ENCODE results near the gene ALDH1L2. TPM values are rescaled to one million over a fixed set of nuclear protein-coding genes. Genes with fewer than 3 reads are reported as not detected.
A peak's percentile ranks its signal among the peaks of the same experiment; 100 is the strongest.

The ALDH1L2 gene
- polyA plus RNA-seq, 2 of the 4 experiments (the other 2 are of a cell fraction), result 2.4 to 28.1 TPM

DNA sequence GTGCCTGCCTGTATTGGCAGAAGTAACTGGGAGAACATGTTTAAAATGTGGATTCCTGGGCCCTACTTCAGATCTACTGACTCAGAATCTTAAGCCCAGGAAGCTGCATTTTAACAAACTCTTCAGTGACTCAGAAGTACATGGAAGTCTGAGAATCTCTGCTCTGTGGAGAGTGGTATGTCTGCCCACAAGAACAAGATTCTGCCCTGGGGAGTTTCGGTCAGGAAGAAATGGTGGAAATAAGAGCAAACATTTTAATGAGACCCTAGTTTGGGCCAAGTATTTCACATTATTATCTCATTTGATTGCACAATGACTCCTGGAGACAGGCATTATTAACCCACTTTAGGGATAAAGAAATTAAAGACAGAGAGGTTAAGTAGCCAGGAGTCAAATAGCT is 8.2 kb downstream of the ALDH1L2 start:
- FAIRE-seq, result no peak
- WGBS (ENCODE audit: missing lambda C conversion rate), result 94% methylated on average over 1 of the region's 1 CpG
- Histone ChIP-seq H3K4me3 (no peak overlapping the region), H3K4me1 (no peaks in the 10 kb centered on the region; the same call in 2 of the 3 replicates), H3K27ac (no peak overlapping the region), H3K4me2 (no peak overlapping the region), H3K9me3 (no peaks in the 10 kb centered on the region)
- no peak for ATAC-seq
- ChIA-PET POLR2A (interaction anchor here (0.7 kb wide), 1 partner anchor 34 kb away, joined by 4 read pairs; no protein-coding TSS in a partner anchor), CTCF (no interaction called here)
- no peak for DNase-seq (ENCODE audit: low read depth in 1 of 2, low spot score in 1 of 2)
- TF ChIP-seq, protein P1, sequence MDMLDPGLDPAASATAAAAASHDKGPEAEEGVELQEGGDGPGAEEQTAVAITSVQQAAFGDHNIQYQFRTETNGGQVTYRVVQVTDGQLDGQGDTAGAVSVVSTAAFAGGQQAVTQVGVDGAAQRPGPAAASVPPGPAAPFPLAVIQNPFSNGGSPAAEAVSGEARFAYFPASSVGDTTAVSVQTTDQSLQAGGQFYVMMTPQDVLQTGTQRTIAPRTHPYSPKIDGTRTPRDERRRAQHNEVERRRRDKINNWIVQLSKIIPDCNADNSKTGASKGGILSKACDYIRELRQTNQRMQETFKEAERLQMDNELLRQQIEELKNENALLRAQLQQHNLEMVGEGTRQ (IDR thresholded peaks at IDR 0.05), result no peak
- TF ChIP-seq RCOR1 (IDR thresholded peaks at IDR 0.05; ENCODE audit: low read depth, low read length), result no peak
- TF ChIP-seq SMC3 (IDR thresholded peaks at IDR 0.05), result no peak
- TF ChIP-seq MYC (IDR thresholded peaks at IDR 0.05; ENCODE audit: borderline replicate concordance, low read length), result no peak
- 0 out of 4 replicates have a peak, but pooled peaks of 1 of the 2 experiments have one; percentile 7 for TF ChIP-seq CEBPB (IDR thresholded peaks at IDR 0.05)
- TF ChIP-seq, protein P2, sequence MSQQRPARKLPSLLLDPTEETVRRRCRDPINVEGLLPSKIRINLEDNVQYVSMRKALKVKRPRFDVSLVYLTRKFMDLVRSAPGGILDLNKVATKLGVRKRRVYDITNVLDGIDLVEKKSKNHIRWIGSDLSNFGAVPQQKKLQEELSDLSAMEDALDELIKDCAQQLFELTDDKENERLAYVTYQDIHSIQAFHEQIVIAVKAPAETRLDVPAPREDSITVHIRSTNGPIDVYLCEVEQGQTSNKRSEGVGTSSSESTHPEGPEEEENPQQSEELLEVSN (IDR thresholded peaks at IDR 0.05; ENCODE audit: borderline replicate concordance, low read depth), result no peak
- TF ChIP-seq KDM5A (IDR thresholded peaks at IDR 0.05), result no peak
- TF ChIP-seq POLR2A (IDR thresholded peaks at IDR 0.05; ENCODE audit: low read length), result no peak

DNA sequence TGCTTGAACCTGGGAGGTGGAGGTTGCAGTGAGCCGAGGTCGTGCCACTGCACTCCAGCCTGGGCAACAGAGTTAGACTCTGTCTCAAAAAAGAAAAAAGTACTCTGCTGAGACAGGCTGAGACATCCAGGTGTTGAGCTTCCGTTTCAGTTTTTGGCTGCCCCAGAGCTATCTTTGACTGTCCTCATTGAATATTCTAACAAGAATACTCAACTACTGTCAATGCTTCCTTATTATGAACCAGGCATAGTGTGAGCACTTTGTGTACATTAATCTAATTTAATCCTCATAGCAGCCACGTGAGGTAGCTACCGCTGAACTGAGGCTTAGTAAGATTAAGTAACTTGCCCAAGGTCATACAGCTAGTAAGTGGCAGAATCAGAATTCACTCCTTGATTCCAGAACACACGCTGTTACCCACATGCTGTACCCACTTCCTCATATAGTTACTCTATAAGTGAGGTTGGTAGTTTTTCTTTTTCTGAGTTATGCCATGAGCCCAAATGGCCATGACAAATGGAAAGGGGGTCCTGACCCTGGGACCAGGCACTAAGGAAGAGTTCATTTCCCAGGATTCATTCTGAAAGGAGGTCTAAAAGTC is 11.3 kb downstream of the ALDH1L2 start:
- 89% methylated on average over 6 of the region's 6 CpGs for WGBS (ENCODE audit: missing lambda C conversion rate)
- ATAC-seq (no peak), DNase-seq (ENCODE audit: low read depth in 1 of 2, low spot score in 1 of 2) (no peak), FAIRE-seq (no peak)
- Histone ChIP-seq H3K9me3 (no peaks in the 10 kb centered on the region), H3K27ac (no peak overlapping the region), H3K4me2 (no peak overlapping the region), H3K4me1 (no peaks in the 10 kb centered on the region), H3K4me3 (no peak overlapping the region)
- ChIA-PET CTCF (interaction anchor here (1.3 to 1.7 kb wide), 3 partner anchors 8 to 691 kb away, joined by 3 to 6 read pairs (median 4); no protein-coding TSS in a partner anchor), POLR2A (no interaction called here)
- TF ChIP-seq NR3C1 (IDR thresholded peaks at IDR 0.05) (no peak), CEBPB (IDR thresholded peaks at IDR 0.05) (no peak), EHMT2 (IDR thresholded peaks at IDR 0.05; ENCODE audit: low read depth) (no peak), MAZ (IDR thresholded peaks at IDR 0.05; ENCODE audit: borderline replicate concordance, low read depth, low read length) (no peak), ZC3H11A (IDR thresholded peaks at IDR 0.05) (no peak), MAFK (IDR thresholded peaks at IDR 0.05; ENCODE audit: partially characterized antibody) (no peak), TFCP2L1 (CRISPR knock-in tag; IDR thresholded peaks at IDR 0.05) (no peak), RCOR1 (IDR thresholded peaks at IDR 0.05; ENCODE audit: low read depth, low read length) (no peak), FOSL2 (IDR thresholded peaks at IDR 0.05) (no peak), FOSL2 (CRISPR knock-in tag; IDR thresholded peaks at IDR 0.05) (no peak)
- TF ChIP-seq, protein P3, sequence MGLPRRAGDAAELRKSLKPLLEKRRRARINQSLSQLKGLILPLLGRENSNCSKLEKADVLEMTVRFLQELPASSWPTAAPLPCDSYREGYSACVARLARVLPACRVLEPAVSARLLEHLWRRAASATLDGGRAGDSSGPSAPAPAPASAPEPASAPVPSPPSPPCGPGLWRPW (IDR thresholded peaks at IDR 0.05), result no peak
- TF ChIP-seq, protein P4, sequence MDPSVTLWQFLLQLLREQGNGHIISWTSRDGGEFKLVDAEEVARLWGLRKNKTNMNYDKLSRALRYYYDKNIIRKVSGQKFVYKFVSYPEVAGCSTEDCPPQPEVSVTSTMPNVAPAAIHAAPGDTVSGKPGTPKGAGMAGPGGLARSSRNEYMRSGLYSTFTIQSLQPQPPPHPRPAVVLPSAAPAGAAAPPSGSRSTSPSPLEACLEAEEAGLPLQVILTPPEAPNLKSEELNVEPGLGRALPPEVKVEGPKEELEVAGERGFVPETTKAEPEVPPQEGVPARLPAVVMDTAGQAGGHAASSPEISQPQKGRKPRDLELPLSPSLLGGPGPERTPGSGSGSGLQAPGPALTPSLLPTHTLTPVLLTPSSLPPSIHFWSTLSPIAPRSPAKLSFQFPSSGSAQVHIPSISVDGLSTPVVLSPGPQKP (IDR thresholded peaks at IDR 0.05; ENCODE audit: low read depth, low read length), result no peak
- TF ChIP-seq, protein P5, sequence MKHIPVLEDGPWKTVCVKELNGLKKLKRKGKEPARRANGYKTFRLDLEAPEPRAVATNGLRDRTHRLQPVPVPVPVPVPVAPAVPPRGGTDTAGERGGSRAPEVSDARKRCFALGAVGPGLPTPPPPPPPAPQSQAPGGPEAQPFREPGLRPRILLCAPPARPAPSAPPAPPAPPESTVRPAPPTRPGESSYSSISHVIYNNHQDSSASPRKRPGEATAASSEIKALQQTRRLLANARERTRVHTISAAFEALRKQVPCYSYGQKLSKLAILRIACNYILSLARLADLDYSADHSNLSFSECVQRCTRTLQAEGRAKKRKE (CRISPR knock-in tag; IDR thresholded peaks at IDR 0.05; ENCODE audit: low read depth), result no peak

DNA sequence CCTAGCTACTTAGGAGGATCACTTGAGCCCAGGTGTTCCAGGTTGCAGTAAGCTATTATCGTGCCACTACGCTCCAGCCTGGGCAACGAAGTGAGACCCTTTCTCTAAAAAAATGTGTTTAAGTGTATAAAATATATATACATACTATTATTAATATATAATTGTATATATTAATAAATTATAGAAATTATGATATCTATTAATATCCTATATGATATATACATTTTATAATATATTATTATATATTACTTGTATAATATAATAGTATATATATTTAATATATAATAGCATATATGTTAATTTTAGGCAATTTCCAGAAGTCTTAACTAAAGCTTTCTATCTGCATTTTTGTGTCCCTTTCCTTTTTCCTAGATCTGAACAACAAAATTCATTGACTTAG is 12.3 kb downstream of the ALDH1L2 start:
- Histone ChIP-seq H3K4me2 (no peak overlapping the region), H3K27ac (no peak overlapping the region), H3K4me1 (no peaks in the 10 kb centered on the region), H3K9me3 (no peaks in the 10 kb centered on the region), H3K4me3 (no peak overlapping the region)
- ATAC-seq, result no peak
- TF ChIP-seq RNF2 (IDR thresholded peaks at IDR 0.05; ENCODE audit: borderline replicate concordance, low read depth) (no peak), PHF8 (IDR thresholded peaks at IDR 0.05; ENCODE audit: borderline replicate concordance, low read depth) (no peak), CEBPB (IDR thresholded peaks at IDR 0.05) (no peak), ZSCAN20 (CRISPR knock-in tag; IDR thresholded peaks at IDR 0.05) (no peak), HOXB5 (CRISPR knock-in tag; IDR thresholded peaks at IDR 0.05) (no peak), RCOR1 (IDR thresholded peaks at IDR 0.05; ENCODE audit: low read depth, low read length) (no peak), KDM5A (IDR thresholded peaks at IDR 0.05) (no peak), MYC (IDR thresholded peaks at IDR 0.05; ENCODE audit: borderline replicate concordance, low read length) (no peak), KDM1A (IDR thresholded peaks at IDR 0.05; ENCODE audit: low read depth) (no peak), BHLHE40 (IDR thresholded peaks at IDR 0.05; ENCODE audit: low read depth, low read length) (no peak), FOXS1 (CRISPR knock-in tag; IDR thresholded peaks at IDR 0.05) (no peak), RFX5 (IDR thresholded peaks at IDR 0.05) (no peak), GATA3 (IDR thresholded peaks at IDR 0.05; ENCODE audit: borderline replicate concordance) (no peak), ZFP36 (IDR thresholded peaks at IDR 0.05; ENCODE audit: borderline replicate concordance, partially characterized antibody) (no peak), ESRRA (IDR thresholded peaks at IDR 0.05; ENCODE audit: borderline replicate concordance, low read length) (no peak), EP300 (IDR thresholded peaks at IDR 0.05) (no peak), FOSL2 (IDR thresholded peaks at IDR 0.05) (no peak), FOSL2 (CRISPR knock-in tag; IDR thresholded peaks at IDR 0.05) (no peak), NR3C1 (IDR thresholded peaks at IDR 0.05) (no peak)
- TF ChIP-seq, protein P3 (IDR thresholded peaks at IDR 0.05), result no peak
- 91% methylated on average over 3 of the region's 3 CpGs for WGBS (ENCODE audit: missing lambda C conversion rate)
- CTCF ChIA-PET, result interaction anchor here (1.2 to 1.6 kb wide), 2 partner anchors 10 to 694 kb away, joined by 3 read pairs; no protein-coding TSS in a partner anchor
- DNase-seq (ENCODE audit: low read depth in 1 of 2, low spot score in 1 of 2), result no peak
- POLR2A ChIA-PET, result no interaction called here
- FAIRE-seq, result no peak
